Measurements from ENCODE around the gene ABCC1. TPM values are rescaled to one million over a fixed set of nuclear protein-coding genes. Genes with fewer than 3 reads are reported as not detected.

The ABCC1 gene
- total RNA-seq, 4 donors from 2014 or later, result 17.3 to 105 (median 28.3) TPM

GRCh38 chr16:15919331-15919730, 30.1 kb upstream of the ABCC1 start:
- no peak for DNase-seq
- H3K27ac ChIP-seq, result no peak overlapping the region
- no peaks in the 10 kb centered on the region for H3K9me3 ChIP-seq
- no peaks in the 10 kb centered on the region for H3K27me3 ChIP-seq
- H3K4me1 ChIP-seq, result no peaks in the 10 kb centered on the region
- no peaks in the 10 kb centered on the region for H3K36me3 ChIP-seq
- TF ChIP-seq CTCF (IDR thresholded peaks at IDR 0.05) (no peak), POLR2A (IDR thresholded peaks at IDR 0.05) (no peak)
- H3K4me3 ChIP-seq, result no peak overlapping the region

- Histone ChIP-seq H3K36me3 (no peaks in the 10 kb centered on the region), H3K9me3 (no peaks in the 10 kb centered on the region), H3K27ac (no peak overlapping the region), H3K27me3 (no peaks in the 10 kb centered on the region), H3K4me3 (no peak overlapping the region), H3K4me1 (no peaks in the 10 kb centered on the region)
- no peak for DNase-seq
- TF ChIP-seq POLR2A (IDR thresholded peaks at IDR 0.05) (no peak), CTCF (IDR thresholded peaks at IDR 0.05) (no peak)
Observed at GRCh38 chr16:15924996-15925395, 24.4 kb upstream of the ABCC1 start.

- no peak for DNase-seq
- Histone ChIP-seq H3K9me3 (no peaks in the 10 kb centered on the region), H3K27me3 (no peaks in the 10 kb centered on the region), H3K4me1 (no peaks in the 10 kb centered on the region), H3K36me3 (no peaks in the 10 kb centered on the region), H3K27ac (no peak overlapping the region), H3K4me3 (no peak overlapping the region)
- TF ChIP-seq CTCF (IDR thresholded peaks at IDR 0.05), result no peak
- TF ChIP-seq POLR2A (IDR thresholded peaks at IDR 0.05), result no peak
Observed at GRCh38 chr16:15925631-15926030, 23.8 kb upstream of the ABCC1 start.

GRCh38 chr16:15928261-15929104, 20.9 kb upstream of the ABCC1 start:
- Histone ChIP-seq H3K4me1 (no peaks in the 10 kb centered on the region), H3K4me3 (no peak overlapping the region), H3K27me3 (no peaks in the 10 kb centered on the region), H3K9me3 (no peaks in the 10 kb centered on the region), H3K27ac (no peak overlapping the region), H3K36me3 (no peaks in the 10 kb centered on the region)
- peak in 1 of 3 donors; percentile 1 for DNase-seq
- TF ChIP-seq CTCF (IDR thresholded peaks at IDR 0.05) (no peak), POLR2A (IDR thresholded peaks at IDR 0.05) (no peak)

GRCh38 chr16:15932939-15933338, 16.5 kb upstream of the ABCC1 start:
- Histone ChIP-seq H3K36me3 (no peaks in the 10 kb centered on the region), H3K27ac (no peak overlapping the region), H3K4me3 (no peak overlapping the region), H3K27me3 (no peaks in the 10 kb centered on the region), H3K9me3 (no peaks in the 10 kb centered on the region), H3K4me1 (no peaks in the 10 kb centered on the region)
- DNase-seq, result no peak
- TF ChIP-seq POLR2A (IDR thresholded peaks at IDR 0.05) (no peak), CTCF (IDR thresholded peaks at IDR 0.05) (no peak)

Measured in Peyer's patch (tissue), 4 donors.